SH-SY5Y (cell line): ENCODE measurements around the gene GNPTG.

Experiments
- GATA2 ChIP-seq: IDR thresholded peaks from 2 replicates; pipeline ENCODE4 v1.6.1; 2011; ENCODE audit warnings: mild to moderate bottlenecking, low read depth, low read length
- GATA3 ChIP-seq: IDR thresholded peaks from 2 replicates; pipeline ENCODE4 v1.6.1; 2011; ENCODE audit warnings: low read depth, mild to moderate bottlenecking, low read length, moderate library complexity

DNA sequence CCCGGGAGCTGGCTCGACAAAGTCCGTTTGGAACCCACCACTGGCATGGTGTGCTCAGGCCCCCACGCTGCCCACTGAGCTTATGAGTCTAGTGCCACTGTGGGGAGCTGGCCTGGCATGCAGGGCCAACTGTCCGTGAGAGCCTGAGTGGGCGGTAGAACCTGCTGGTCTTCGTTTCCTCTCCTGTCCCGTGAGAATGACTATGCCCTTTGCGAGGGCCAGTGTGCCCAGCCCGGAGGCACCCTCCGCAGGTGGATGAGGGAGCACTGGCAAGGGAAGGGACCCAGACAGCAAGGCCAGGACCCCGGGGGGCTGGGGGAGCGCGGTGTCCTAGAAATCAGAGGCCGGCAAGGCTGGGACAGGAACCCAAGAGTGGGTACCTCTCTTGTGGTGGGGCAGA is 15.1 kb upstream of the GNPTG start:
- TF ChIP-seq GATA3 (no peak), GATA2 (no peak)
